ENCODE measurements around the gene ACOX2.

DNA sequence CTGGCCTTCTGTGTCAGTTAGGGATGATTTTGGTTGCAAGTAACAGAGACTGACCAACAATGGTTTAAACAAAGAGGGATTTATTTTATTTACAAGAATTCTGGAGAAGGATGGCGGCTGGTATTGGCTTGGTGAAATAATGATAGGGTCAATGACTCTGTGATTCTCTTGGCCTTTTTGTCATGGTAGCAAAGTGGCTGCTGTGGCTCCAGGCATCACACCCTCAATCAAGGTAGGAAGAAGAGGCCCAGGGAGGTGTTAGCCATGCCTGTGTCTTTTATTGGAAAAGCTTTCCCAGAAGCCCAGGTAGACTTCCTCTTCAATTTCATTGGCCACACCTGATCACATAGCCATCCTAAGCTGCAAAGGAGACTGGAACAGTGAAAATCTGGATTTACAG is 27.1 kb upstream of the ACOX2 start:
- TF ChIP-seq, protein P1, sequence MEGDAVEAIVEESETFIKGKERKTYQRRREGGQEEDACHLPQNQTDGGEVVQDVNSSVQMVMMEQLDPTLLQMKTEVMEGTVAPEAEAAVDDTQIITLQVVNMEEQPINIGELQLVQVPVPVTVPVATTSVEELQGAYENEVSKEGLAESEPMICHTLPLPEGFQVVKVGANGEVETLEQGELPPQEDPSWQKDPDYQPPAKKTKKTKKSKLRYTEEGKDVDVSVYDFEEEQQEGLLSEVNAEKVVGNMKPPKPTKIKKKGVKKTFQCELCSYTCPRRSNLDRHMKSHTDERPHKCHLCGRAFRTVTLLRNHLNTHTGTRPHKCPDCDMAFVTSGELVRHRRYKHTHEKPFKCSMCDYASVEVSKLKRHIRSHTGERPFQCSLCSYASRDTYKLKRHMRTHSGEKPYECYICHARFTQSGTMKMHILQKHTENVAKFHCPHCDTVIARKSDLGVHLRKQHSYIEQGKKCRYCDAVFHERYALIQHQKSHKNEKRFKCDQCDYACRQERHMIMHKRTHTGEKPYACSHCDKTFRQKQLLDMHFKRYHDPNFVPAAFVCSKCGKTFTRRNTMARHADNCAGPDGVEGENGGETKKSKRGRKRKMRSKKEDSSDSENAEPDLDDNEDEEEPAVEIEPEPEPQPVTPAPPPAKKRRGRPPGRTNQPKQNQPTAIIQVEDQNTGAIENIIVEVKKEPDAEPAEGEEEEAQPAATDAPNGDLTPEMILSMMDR (IDR thresholded peaks at IDR 0.05) = no peak
- TF ChIP-seq POLR2AphosphoS5 (IDR thresholded peaks at IDR 0.05; ENCODE audit: low read depth, low read length) (no peak), TCF7L2 (IDR thresholded peaks at IDR 0.05; ENCODE audit: low read depth, low read length) (no peak), SIN3A (IDR thresholded peaks at IDR 0.05; ENCODE audit: borderline replicate concordance, insufficient read depth, low read depth, low read length) (no peak)
- TF ChIP-seq, protein P2, sequence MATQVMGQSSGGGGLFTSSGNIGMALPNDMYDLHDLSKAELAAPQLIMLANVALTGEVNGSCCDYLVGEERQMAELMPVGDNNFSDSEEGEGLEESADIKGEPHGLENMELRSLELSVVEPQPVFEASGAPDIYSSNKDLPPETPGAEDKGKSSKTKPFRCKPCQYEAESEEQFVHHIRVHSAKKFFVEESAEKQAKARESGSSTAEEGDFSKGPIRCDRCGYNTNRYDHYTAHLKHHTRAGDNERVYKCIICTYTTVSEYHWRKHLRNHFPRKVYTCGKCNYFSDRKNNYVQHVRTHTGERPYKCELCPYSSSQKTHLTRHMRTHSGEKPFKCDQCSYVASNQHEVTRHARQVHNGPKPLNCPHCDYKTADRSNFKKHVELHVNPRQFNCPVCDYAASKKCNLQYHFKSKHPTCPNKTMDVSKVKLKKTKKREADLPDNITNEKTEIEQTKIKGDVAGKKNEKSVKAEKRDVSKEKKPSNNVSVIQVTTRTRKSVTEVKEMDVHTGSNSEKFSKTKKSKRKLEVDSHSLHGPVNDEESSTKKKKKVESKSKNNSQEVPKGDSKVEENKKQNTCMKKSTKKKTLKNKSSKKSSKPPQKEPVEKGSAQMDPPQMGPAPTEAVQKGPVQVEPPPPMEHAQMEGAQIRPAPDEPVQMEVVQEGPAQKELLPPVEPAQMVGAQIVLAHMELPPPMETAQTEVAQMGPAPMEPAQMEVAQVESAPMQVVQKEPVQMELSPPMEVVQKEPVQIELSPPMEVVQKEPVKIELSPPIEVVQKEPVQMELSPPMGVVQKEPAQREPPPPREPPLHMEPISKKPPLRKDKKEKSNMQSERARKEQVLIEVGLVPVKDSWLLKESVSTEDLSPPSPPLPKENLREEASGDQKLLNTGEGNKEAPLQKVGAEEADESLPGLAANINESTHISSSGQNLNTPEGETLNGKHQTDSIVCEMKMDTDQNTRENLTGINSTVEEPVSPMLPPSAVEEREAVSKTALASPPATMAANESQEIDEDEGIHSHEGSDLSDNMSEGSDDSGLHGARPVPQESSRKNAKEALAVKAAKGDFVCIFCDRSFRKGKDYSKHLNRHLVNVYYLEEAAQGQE (IDR thresholded peaks at IDR 0.05; ENCODE audit: insufficient read depth in 1 of 2, low read depth in 2 of 2, low read length in 1 of 2) = no peak
